GM03348 (cell line): ENCODE data around the gene ISG20L2.

Source experiments
- DNase-seq: peaks from one replicate; pipeline ENCODE4 v3.0.0; 2012; ENCODE audit warnings: low spot score

The ISG20L2 gene

DNA sequence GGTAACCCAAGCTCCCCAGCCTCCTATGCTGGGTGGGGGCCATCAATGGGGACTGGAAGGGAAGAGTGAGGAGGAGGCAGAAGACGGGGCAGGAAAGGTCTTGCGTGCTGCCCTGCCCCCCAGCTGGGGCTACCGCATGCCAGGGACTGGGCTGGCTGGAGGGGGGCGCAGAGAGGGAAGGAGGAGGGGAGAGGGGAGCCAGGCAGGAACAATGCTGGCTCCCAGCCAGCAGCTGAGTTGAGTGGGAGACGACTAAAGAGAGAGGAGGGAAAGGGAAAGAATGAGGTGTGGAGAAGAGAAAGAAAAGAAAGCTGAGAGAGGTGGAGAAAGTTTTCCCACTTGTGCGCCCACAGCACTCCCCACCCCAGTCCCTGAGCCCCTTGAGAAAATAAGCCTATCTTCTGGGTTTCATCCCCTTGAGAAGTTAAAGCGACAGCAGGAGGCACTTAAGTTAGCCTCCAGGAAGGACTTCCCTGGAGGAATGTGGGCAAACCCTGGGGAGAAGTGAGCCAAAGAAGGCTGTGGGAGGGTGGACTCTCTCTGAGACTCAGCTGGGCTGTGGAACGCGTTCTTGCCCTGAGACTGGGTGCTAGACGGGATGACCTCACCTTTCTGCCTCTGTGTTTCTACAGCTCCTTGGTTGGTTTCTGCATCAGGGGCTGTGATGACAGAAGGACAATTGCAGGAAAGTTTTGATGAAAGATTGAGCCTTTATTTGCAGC lies 38.5 kb downstream of the ISG20L2 start:
- DNase-seq = peak; percentile 52

GRCh38 chr1:156689035-156689952 lies 39.3 kb downstream of the ISG20L2 start:
- DNase-seq = peak; percentile 92

DNA sequence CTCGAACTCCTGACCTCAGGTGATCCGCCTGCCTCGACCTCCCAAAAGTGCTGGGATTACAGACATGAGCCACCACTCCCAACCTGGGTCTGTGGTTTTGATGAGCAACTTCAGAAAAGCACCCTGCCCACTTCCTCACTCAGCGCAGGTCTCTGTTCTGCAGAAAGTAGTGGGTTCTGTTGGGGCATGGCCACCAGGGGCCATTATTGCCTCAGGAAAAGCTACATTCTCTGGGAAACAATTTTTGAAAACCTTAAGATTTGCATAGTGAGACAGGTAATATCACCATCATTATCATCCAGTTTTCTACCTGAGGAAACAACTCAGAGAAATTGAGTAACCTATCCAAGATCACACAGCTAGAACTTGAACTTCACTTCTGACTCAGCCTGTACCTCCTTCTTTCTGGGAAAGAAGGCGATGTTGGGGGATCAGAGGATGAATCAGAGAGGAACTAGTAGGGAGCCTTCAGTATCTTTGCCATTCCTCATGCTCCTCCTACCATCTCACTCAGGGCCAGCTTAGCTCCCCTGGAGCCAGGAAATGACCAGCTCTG lies 44.3 kb downstream of the ISG20L2 start:
- no peak for DNase-seq

GRCh38 chr1:156682166-156682890 lies 46.2 kb downstream of the ISG20L2 start:
- no peak for DNase-seq

DNA sequence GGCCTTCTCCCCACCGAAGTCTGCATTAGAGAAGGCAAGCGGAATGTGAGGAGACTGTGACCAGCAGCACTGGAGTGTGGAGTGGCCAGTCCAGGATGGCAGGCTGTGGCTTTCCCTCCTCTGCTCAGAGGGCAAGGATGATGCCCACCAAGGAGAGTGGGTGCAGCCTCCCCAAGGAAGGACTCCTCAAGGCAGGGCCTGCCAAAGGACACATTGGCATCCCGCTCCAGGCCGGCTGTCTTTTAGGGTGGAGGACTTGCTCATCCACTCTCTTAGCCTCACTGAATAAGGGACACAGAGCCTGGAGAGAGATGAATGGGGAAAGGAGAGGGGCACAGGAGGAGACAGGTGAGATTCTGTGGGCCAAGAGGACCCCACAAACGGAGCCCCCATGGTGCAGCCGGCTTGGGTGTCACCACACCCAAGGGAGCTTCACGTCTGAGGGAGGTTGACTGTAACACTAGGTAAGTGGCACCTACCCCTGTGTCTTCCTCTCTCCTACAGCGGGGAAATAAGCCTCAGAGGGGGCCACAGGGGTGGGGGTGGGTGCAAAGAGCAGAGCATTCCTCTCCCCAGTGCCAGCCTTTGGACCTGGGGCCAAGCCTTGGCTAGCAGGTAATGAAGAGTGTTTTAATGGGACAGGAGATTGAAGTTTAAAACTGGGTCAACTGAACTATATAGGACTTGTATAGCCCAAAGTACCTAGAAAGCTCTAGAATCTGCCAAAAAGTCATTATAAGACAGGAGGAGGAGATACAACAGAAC lies 47.2 kb downstream of the ISG20L2 start:
- no peak for DNase-seq

- DNase-seq = no peak
Measured at GRCh38 chr1:156680056-156680455, 48.5 kb downstream of the ISG20L2 start.

- DNase-seq = peak; percentile 81
Measured at GRCh38 chr1:156677616-156678596, 50.7 kb downstream of the ISG20L2 start.

DNA sequence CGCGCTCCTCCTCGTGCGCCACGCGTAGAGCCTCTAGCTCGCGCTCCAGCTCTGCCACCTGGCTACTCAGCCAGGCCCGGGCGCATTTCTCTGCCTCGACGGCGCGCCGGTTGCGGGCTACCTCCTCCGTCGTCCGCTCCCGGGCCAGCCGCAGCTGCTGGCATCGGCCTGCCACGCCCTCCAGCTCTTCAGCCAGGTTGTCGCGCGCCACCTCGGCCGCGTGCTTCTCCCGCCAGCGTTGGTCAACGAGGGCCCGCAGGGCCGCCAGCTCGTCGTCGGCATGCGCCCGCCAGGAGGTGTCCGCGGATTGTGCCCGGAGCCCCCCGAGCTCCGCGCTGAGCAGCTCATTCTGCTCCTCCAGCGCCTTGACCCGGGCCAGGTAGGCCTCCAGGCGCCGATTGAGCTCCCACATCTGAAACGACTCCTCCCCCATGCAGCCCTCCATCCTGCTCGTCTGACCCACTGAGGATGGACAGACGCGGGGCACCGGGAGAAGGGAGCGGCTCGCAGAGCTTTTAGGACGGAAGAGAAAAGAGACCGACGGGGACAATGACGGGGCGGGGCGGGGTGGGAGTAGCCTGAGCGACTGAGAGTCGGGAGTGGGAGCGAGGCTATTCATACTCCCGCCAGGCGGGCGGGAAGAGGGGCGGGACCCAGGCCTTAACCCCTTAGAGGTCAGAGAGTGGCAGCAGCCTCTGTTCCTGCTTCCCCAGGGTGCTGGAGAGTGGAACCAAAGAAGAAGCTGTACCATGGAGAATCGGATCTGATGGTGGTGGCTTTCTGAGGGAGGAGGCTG lies 51.5 kb downstream of the ISG20L2 start, which contains the start of gene NES:
NES (minus strand) TSS at position 588 of the 796 bp plus-strand sequence; CDS start at position 445, 143 bp downstream.
- DNase-seq = no peak

DNA sequence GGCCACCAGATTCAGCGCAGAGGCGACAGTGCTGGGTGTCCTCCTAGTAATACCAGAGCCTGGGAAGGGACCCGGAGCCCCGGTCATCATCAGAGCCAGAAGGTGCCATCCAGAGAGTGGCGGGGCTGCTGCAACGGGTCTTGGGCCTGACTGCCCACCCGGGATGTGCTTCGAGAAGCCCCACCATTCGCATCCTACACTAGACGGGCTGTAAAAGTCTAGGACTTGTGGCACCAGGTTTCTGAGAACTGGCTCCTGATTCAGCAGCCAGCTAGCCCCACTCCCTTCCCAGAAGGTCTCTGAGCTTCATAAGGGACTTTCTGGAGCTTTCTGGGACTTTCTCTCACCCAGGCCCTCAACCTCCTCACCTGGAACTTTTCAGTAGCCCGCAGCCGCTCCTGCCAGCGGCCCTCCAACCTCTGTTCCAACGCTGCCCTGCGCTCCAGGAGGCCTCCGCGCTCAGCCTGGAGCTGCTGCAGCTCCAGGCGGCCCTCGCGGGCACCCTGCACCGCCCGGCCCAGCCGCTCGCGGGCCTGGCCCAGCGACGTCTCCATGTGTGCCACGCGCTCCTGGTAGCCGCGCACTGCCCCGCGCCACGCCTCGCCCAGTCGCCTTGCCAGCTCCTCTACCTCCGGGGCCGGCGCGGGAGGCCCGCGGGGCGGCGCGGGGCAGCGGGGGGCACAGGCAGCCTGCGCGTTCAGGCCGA lies 52.3 kb downstream of the ISG20L2 start:
- DNase-seq = no peak

- no peak for DNase-seq
Measured at GRCh38 chr1:156675210-156676113, 53.1 kb downstream of the ISG20L2 start.

- DNase-seq = no peak
Measured at GRCh38 chr1:156673387-156674121, 55.0 kb downstream of the ISG20L2 start.
